Trophoblast cell (in vitro differentiated cells and primary cell): ENCODE results near the gene HNRNPA1L2.
A peak's percentile ranks its signal among the peaks of the same experiment; 100 is the strongest.
"Not testable (repeated sequence)": the region's sequence is repeated elsewhere in the genome, so short reads cannot be mapped to it uniquely, and the experiment has no call there.

Source experiments
- DNase-seq, 2 donors: peaks; one replicate each; pipeline ENCODE4 v3.0.0-alpha.2; 2016
- H2AFZ ChIP-seq: 2 replicates; pipeline ENCODE4 v1.6.1; 2013; ENCODE audit warnings: low read length, moderate library complexity, mild to moderate bottlenecking; ENCODE audit not compliant: insufficient read depth, poor library complexity
- H2AK5ac ChIP-seq: 2 replicates; pipeline ENCODE4 v1.6.1; 2013; ENCODE audit warnings: mild to moderate bottlenecking, low read length
- H2BK120ac ChIP-seq: 2 replicates; pipeline ENCODE4 v1.6.1; 2013; ENCODE audit warnings: low read length, mild to moderate bottlenecking, moderate library complexity; ENCODE audit not compliant: insufficient read depth, poor library complexity
- H2BK12ac ChIP-seq: 2 replicates; pipeline ENCODE4 v1.6.1; 2013; ENCODE audit warnings: mild to moderate bottlenecking, low read length, moderate library complexity
- H2BK5ac ChIP-seq: 2 replicates; pipeline ENCODE4 v1.6.1; 2013; ENCODE audit warnings: low read length, low read depth, moderate library complexity, mild to moderate bottlenecking; ENCODE audit not compliant: poor library complexity
- H3K14ac ChIP-seq: 2 replicates; pipeline ENCODE4 v1.6.1; 2013; ENCODE audit warnings: mild to moderate bottlenecking, low read length
- H3K18ac ChIP-seq: 2 replicates; pipeline ENCODE4 v1.6.1; 2013; ENCODE audit warnings: mild to moderate bottlenecking, low read length
- H3K23ac ChIP-seq: 2 replicates; pipeline ENCODE4 v1.6.1; 2013; ENCODE audit warnings: low read length
- H3K27ac ChIP-seq: 2 replicates; pipeline ENCODE4 v1.5.1; 2013; ENCODE audit warnings: low read depth, mild to moderate bottlenecking, inconsistent platforms, low read length, moderate library complexity
- H3K27me3 ChIP-seq: 2 replicates; pipeline ENCODE4 v1.6.1; 2013; ENCODE audit warnings: inconsistent platforms, mild to moderate bottlenecking, low read length, moderate library complexity; ENCODE audit not compliant: insufficient read depth
- H3K36me3 ChIP-seq, 2 experiments: 1 replicate in 1 of 2; 2 replicates in 1 of 2; pipeline ENCODE4 v1.6.1; 2013; ENCODE audit warnings: low read length in 2 of 2, mild to moderate bottlenecking in 2 of 2, moderate library complexity in 1 of 2; ENCODE audit not compliant: insufficient read depth in 2 of 2, control insufficient read depth in 1 of 2
- H3K4ac ChIP-seq: 2 replicates; pipeline ENCODE4 v1.6.1; 2013; ENCODE audit warnings: low read depth, mild to moderate bottlenecking, low read length, moderate library complexity
- H3K4me1 ChIP-seq, 2 experiments: 1 replicate in 1 of 2; 2 replicates in 1 of 2; pipeline ENCODE4 v1.6.1; 2013; ENCODE audit warnings: low read length in 2 of 2, mild to moderate bottlenecking in 2 of 2, moderate library complexity in 1 of 2; ENCODE audit not compliant: insufficient read depth in 2 of 2, control insufficient read depth in 1 of 2
- H3K4me2 ChIP-seq: 2 replicates; pipeline ENCODE4 v1.6.1; 2013; ENCODE audit warnings: inconsistent platforms, mild to moderate bottlenecking, low read length, moderate library complexity
- H3K4me3 ChIP-seq: 2 replicates; pipeline ENCODE4 v1.5.1; 2013; ENCODE audit warnings: mild to moderate bottlenecking, low read depth, low read length, inconsistent platforms
- H3K79me1 ChIP-seq: one replicate; pipeline ENCODE4 v1.6.1; 2013; ENCODE audit warnings: low read length
- H3K79me2 ChIP-seq: 2 replicates; pipeline ENCODE4 v1.6.1; 2013; ENCODE audit warnings: low read length, mild to moderate bottlenecking; ENCODE audit not compliant: control insufficient read depth, insufficient read depth, poor library complexity
- H3K9ac ChIP-seq: 2 replicates; pipeline ENCODE4 v1.6.1; 2013; ENCODE audit warnings: mild to moderate bottlenecking, low read length
- H3K9me3 ChIP-seq: 2 replicates; pipeline ENCODE4 v1.6.1; 2013; ENCODE audit warnings: low read depth, mild to moderate bottlenecking, control low read depth, inconsistent platforms, low read length; ENCODE audit not compliant: insufficient read depth
- H4K12ac ChIP-seq: 2 replicates; pipeline ENCODE4 v1.6.1; 2013; ENCODE audit warnings: low read depth, mild to moderate bottlenecking, low read length, moderate library complexity
- H4K8ac ChIP-seq: 2 replicates; pipeline ENCODE4 v1.6.1; 2013; ENCODE audit warnings: low read depth, mild to moderate bottlenecking, low read length, moderate library complexity
- H4K91ac ChIP-seq: one replicate; pipeline ENCODE4 v1.6.1; 2013; ENCODE audit warnings: low read depth, mild to moderate bottlenecking, low read length, moderate library complexity
- WGBS: extraction: QIAGEN DNeasy Blood & Tissue Kit; methylation state at CpG from one replicate; pipeline ENCODE4 v1.1.7; 2013; ENCODE audit warnings: missing lambda C conversion rate; ENCODE audit not compliant: insufficient read length, insufficient coverage; ENCODE audit errors: extremely low coverage; 5-methylcytosine and 5-hydroxymethylcytosine counted together

The HNRNPA1L2 gene

GRCh38 chr13:52609013-52609606 lies 33.1 kb upstream of the HNRNPA1L2 start:
- not testable (repeated sequence) for H3K23ac ChIP-seq, H3K79me1 ChIP-seq, H3K14ac ChIP-seq, H2BK12ac ChIP-seq, H3K4me1 ChIP-seq, H3K79me2 ChIP-seq, H3K18ac ChIP-seq, H3K27me3 ChIP-seq, H2AFZ ChIP-seq, H3K4ac ChIP-seq, H4K8ac ChIP-seq, H4K12ac ChIP-seq, H3K36me3 ChIP-seq, H4K91ac ChIP-seq, H3K27ac ChIP-seq, H2BK120ac ChIP-seq, H2AK5ac ChIP-seq, H3K9me3 ChIP-seq, H2BK5ac ChIP-seq, H3K4me2 ChIP-seq, H3K9ac ChIP-seq, H3K4me3 ChIP-seq
- WGBS: no CpG with 5 or more reads among the region's 10 CpGs
- peak in 1 of 2 donors; percentile 52 for DNase-seq

GRCh38 chr13:52610158-52610557 lies 32.1 kb upstream of the HNRNPA1L2 start:
- H3K4me3 ChIP-seq, H3K23ac ChIP-seq, H3K4me1 ChIP-seq, H2AK5ac ChIP-seq, H3K4me2 ChIP-seq, H3K79me2 ChIP-seq, H3K36me3 ChIP-seq, H4K8ac ChIP-seq, H4K91ac ChIP-seq, H2BK120ac ChIP-seq, H3K9ac ChIP-seq, H2BK12ac ChIP-seq, H3K14ac ChIP-seq, H2AFZ ChIP-seq, H3K4ac ChIP-seq, H3K27ac ChIP-seq, H3K27me3 ChIP-seq, H3K18ac ChIP-seq, H3K79me1 ChIP-seq, H4K12ac ChIP-seq, DNase-seq, H3K9me3 ChIP-seq, H2BK5ac ChIP-seq: not testable (repeated sequence)
- WGBS: no CpG with 5 or more reads among the region's 5 CpGs

GRCh38 chr13:52615134-52615801 lies 27.0 kb upstream of the HNRNPA1L2 start:
- Histone ChIP-seq H4K91ac (no peak overlapping the region), H2AK5ac (no peak overlapping the region), H3K27me3 (no peaks in the 10 kb centered on the region), H3K4me2 (no peak overlapping the region), H4K8ac (no peak overlapping the region), H3K36me3 (peaks cover 0 to 3% of the 10 kb centered on the region in 2 experiments), H3K18ac (no peak overlapping the region), H3K4me3 (no peak overlapping the region), H3K23ac (no peak overlapping the region), H3K79me1 (no peaks in the 10 kb centered on the region), H2BK5ac (no peak overlapping the region), H2BK12ac (no peak overlapping the region), H3K79me2 (no peaks in the 10 kb centered on the region), H3K4me1 (peaks cover 0 to 3% of the 10 kb centered on the region in 2 experiments), H2AFZ (no peak overlapping the region), H3K14ac (no peak overlapping the region), H3K4ac (no peak overlapping the region), H3K9ac (no peak overlapping the region), H3K27ac (no peak overlapping the region), H4K12ac (no peak overlapping the region), H2BK120ac (no peak overlapping the region), H3K9me3 (no peaks in the 10 kb centered on the region)
- DNase-seq: no peak
- WGBS: no CpG with 5 or more reads among the region's 4 CpGs

GRCh38 chr13:52615812-52616211 lies 26.4 kb upstream of the HNRNPA1L2 start:
- Histone ChIP-seq H3K36me3 (peaks cover 0 to 3% of the 10 kb centered on the region in 2 experiments), H4K8ac (no peak overlapping the region), H2AK5ac (no peak overlapping the region), H3K4me2 (no peak overlapping the region), H4K12ac (no peak overlapping the region), H3K27me3 (no peaks in the 10 kb centered on the region), H3K9me3 (no peaks in the 10 kb centered on the region), H3K4ac (no peak overlapping the region), H3K79me2 (no peaks in the 10 kb centered on the region), H3K14ac (no peak overlapping the region), H3K9ac (no peak overlapping the region), H3K23ac (no peak overlapping the region), H2AFZ (no peak overlapping the region), H2BK5ac (no peak overlapping the region), H3K4me3 (no peak overlapping the region), H3K27ac (no peak overlapping the region), H3K79me1 (no peaks in the 10 kb centered on the region), H2BK12ac (no peak overlapping the region), H4K91ac (no peak overlapping the region), H3K18ac (no peak overlapping the region), H3K4me1 (peaks cover 0 to 3% of the 10 kb centered on the region in 2 experiments), H2BK120ac (no peak overlapping the region)
- DNase-seq: no peak
- whole genome bisulfite sequencing: no CpG with 5 or more reads among the region's 5 CpGs
